GM19467 (cell line): ENCODE results near the gene ST6GALNAC3.
A peak's percentile ranks its signal among the peaks of the same experiment; 100 is the strongest.
"Not testable (repeated sequence)": the region's sequence is repeated elsewhere in the genome, so short reads cannot be mapped to it uniquely, and the experiment has no call there.

Experiments
- ATAC-seq: cut with Tn5 transposase; IDR thresholded peaks from one replicate; pipeline ENCODE4 v1.9.1; 2021; ENCODE audit warnings: mild to moderate bottlenecking, moderate library complexity; ENCODE audit not compliant: unreplicated experiment

ST6GALNAC3 gene

GRCh38 chr1:76317299-76317900 is 242.9 kb downstream of the ST6GALNAC3 start:
- ATAC-seq, result no peak

GRCh38 chr1:76330991-76331603 is 256.6 kb downstream of the ST6GALNAC3 start:
- peak; percentile 85 for ATAC-seq

- ATAC-seq, result no peak
These were observed 261.3 kb downstream of the ST6GALNAC3 start for GRCh38 chr1:76335882-76336281.

GRCh38 chr1:76336931-76337371 is 262.4 kb downstream of the ST6GALNAC3 start:
- ATAC-seq, result no peak

- ATAC-seq, result no peak
These were observed 263.1 kb downstream of the ST6GALNAC3 start for GRCh38 chr1:76337542-76338219.

GRCh38 chr1:76340056-76340455 is 265.5 kb downstream of the ST6GALNAC3 start:
- no peak for ATAC-seq

- ATAC-seq, result not testable (repeated sequence)
These were observed 267.3 kb downstream of the ST6GALNAC3 start for GRCh38 chr1:76341816-76342215.

GRCh38 chr1:76343356-76343755 is 268.8 kb downstream of the ST6GALNAC3 start:
- no peak for ATAC-seq

GRCh38 chr1:76351655-76352054 is 277.1 kb downstream of the ST6GALNAC3 start:
- ATAC-seq, result no peak

GRCh38 chr1:76352741-76353435 is 278.3 kb downstream of the ST6GALNAC3 start:
- no peak for ATAC-seq

GRCh38 chr1:76354236-76354635 is 279.7 kb downstream of the ST6GALNAC3 start:
- no peak for ATAC-seq

- no peak for ATAC-seq
These were observed 292.2 kb downstream of the ST6GALNAC3 start for GRCh38 chr1:76366726-76367125.

- no peak for ATAC-seq
These were observed 297.4 kb downstream of the ST6GALNAC3 start for GRCh38 chr1:76371941-76372340.

GRCh38 chr1:76374086-76374485 is 299.5 kb downstream of the ST6GALNAC3 start:
- no peak for ATAC-seq

GRCh38 chr1:76377247-76377646 is 302.7 kb downstream of the ST6GALNAC3 start:
- ATAC-seq, result no peak

GRCh38 chr1:76379506-76379905 is 305.0 kb downstream of the ST6GALNAC3 start:
- ATAC-seq, result no peak

GRCh38 chr1:76381450-76382097 is 307.0 kb downstream of the ST6GALNAC3 start:
- ATAC-seq, result no peak

GRCh38 chr1:76388261-76388660 is 313.7 kb downstream of the ST6GALNAC3 start:
- ATAC-seq, result no peak

- ATAC-seq, result no peak
These were observed 315.9 kb downstream of the ST6GALNAC3 start for GRCh38 chr1:76390456-76390855.

- no peak for ATAC-seq
These were observed 320.5 kb downstream of the ST6GALNAC3 start for GRCh38 chr1:76395059-76395458.

GRCh38 chr1:76402128-76402527 is 327.6 kb downstream of the ST6GALNAC3 start:
- no peak for ATAC-seq
